Measurements from ENCODE around the gene ZNF532.
"Not testable (repeated sequence)": the region's sequence is repeated elsewhere in the genome, so short reads cannot be mapped to it uniquely, and the experiment has no call there.

Gene ZNF532

GRCh38 chr18:58901783-58902182, 37.1 kb downstream of the ZNF532 start:
- no peak for DNase-seq (ENCODE audit: low spot score)

- no peak for DNase-seq (ENCODE audit: low spot score)
These were observed 38.3 kb downstream of the ZNF532 start for GRCh38 chr18:58902961-58903360.

GRCh38 chr18:58903533-58903932, 38.9 kb downstream of the ZNF532 start:
- DNase-seq (ENCODE audit: low spot score) = no peak

GRCh38 chr18:58905777-58906428, 41.2 kb downstream of the ZNF532 start:
- DNase-seq (ENCODE audit: low spot score) = no peak

GRCh38 chr18:58908006-58908405, 43.3 kb downstream of the ZNF532 start:
- DNase-seq (ENCODE audit: low spot score) = no peak

GRCh38 chr18:58909521-58909920, 44.8 kb downstream of the ZNF532 start:
- no peak for DNase-seq (ENCODE audit: low spot score)

GRCh38 chr18:58911241-58911640, 46.6 kb downstream of the ZNF532 start:
- no peak for DNase-seq (ENCODE audit: low spot score)

GRCh38 chr18:58911766-58912165, 47.1 kb downstream of the ZNF532 start:
- no peak for DNase-seq (ENCODE audit: low spot score)

GRCh38 chr18:58915006-58915799, 50.5 kb downstream of the ZNF532 start:
- DNase-seq (ENCODE audit: low spot score) = no peak

GRCh38 chr18:58915995-58916394, 51.3 kb downstream of the ZNF532 start:
- no peak for DNase-seq (ENCODE audit: low spot score)

- not testable (repeated sequence) for DNase-seq (ENCODE audit: low spot score)
These were observed 55.3 kb downstream of the ZNF532 start for GRCh38 chr18:58919934-58920333.

GRCh38 chr18:58922995-58923394, 58.3 kb downstream of the ZNF532 start:
- no peak for DNase-seq (ENCODE audit: low spot score)

GRCh38 chr18:58924473-58924872, 59.8 kb downstream of the ZNF532 start:
- DNase-seq (ENCODE audit: low spot score) = no peak

- no peak for DNase-seq (ENCODE audit: low spot score)
These were observed 63.0 kb downstream of the ZNF532 start for GRCh38 chr18:58927659-58928058.

- no peak for DNase-seq (ENCODE audit: low spot score)
These were observed 63.7 kb downstream of the ZNF532 start for GRCh38 chr18:58928386-58928785.

- no peak for DNase-seq (ENCODE audit: low spot score)
These were observed 64.5 kb downstream of the ZNF532 start for GRCh38 chr18:58929206-58929605.

- no peak for DNase-seq (ENCODE audit: low spot score)
These were observed 69.7 kb downstream of the ZNF532 start for GRCh38 chr18:58934356-58934755.

GRCh38 chr18:58934933-58935577, 70.4 kb downstream of the ZNF532 start:
- no peak for DNase-seq (ENCODE audit: low spot score)

GRCh38 chr18:58937071-58937886, 72.6 kb downstream of the ZNF532 start:
- DNase-seq (ENCODE audit: low spot score) = no peak

- DNase-seq (ENCODE audit: low spot score) = no peak
These were observed 73.2 kb downstream of the ZNF532 start for GRCh38 chr18:58937887-58938267.

- no peak for DNase-seq (ENCODE audit: low spot score)
These were observed 76.9 kb downstream of the ZNF532 start for GRCh38 chr18:58941426-58942099.

GRCh38 chr18:58943896-58944295, 79.2 kb downstream of the ZNF532 start:
- DNase-seq (ENCODE audit: low spot score) = no peak

Measured in globus pallidus (tissue), 1 donor.